GM12878 (cell line): Measurements from ENCODE around the gene NEGR1.

Source experiments
- BRCA1 ChIP-seq: IDR thresholded peaks from 2 replicates; pipeline ENCODE4 v1.6.1; 2011; ENCODE audit warnings: low read depth, low read length, improper control_type of control experiment
- CEBPB ChIP-seq, 2 experiments: fragments of 150-350 bp in 1 of 2; IDR thresholded peaks; 2 replicates each; pipeline ENCODE4 v1.6.1; 2012 to 2014; ENCODE audit warnings: low read depth in 2 of 2, low read length in 2 of 2, borderline replicate concordance in 1 of 2, inconsistent platforms in 1 of 2
- CREM ChIP-seq: IDR thresholded peaks from 2 replicates; pipeline ENCODE4 v1.6.1; 2014; ENCODE audit warnings: antibody characterized with exemption, low read depth
- CUX1 ChIP-seq: IDR thresholded peaks from 2 replicates; pipeline ENCODE4 v1.6.1; 2012; ENCODE audit warnings: improper control_type of control experiment, low read depth, low read length; ENCODE audit not compliant: insufficient replicate concordance
- EP300 ChIP-seq, 2 experiments: fragments of 150-350 bp in 1 of 2; IDR thresholded peaks; 2 replicates each; pipeline ENCODE4 v1.6.1; 2011 to 2012; ENCODE audit warnings: low read depth in 2 of 2, low read length in 2 of 2, borderline replicate concordance in 1 of 2, improper control_type of control experiment in 1 of 2, inconsistent platforms in 1 of 2; ENCODE audit not compliant: control insufficient read depth in 1 of 2
- EZH2 ChIP-seq: IDR thresholded peaks from 2 replicates; pipeline ENCODE4 v1.6.1; 2012; ENCODE audit warnings: low read depth, mild to moderate bottlenecking, control low read depth, inconsistent platforms, low read length, borderline replicate concordance; ENCODE audit not compliant: control insufficient read depth
- POLR2A ChIP-seq: IDR thresholded peaks from 2 replicates; pipeline ENCODE4 v1.6.1; 2011; ENCODE audit warnings: low read depth, mild to moderate bottlenecking, low read length
- RB1 ChIP-seq: fragments of 450-650 bp; formaldehyde crosslinking; IDR thresholded peaks from 2 replicates; pipeline ENCODE4 v1.6.1; 2017; ENCODE audit warnings: mild to moderate bottlenecking, borderline replicate concordance
- RCOR1 ChIP-seq: conservative IDR thresholded peaks from 2 replicates; pipeline ENCODE4 v1.6.1; 2012; ENCODE audit warnings: low read depth, low read length, improper control_type of control experiment
- SMC3 ChIP-seq: IDR thresholded peaks from 2 replicates; pipeline ENCODE4 v1.6.1; 2011; ENCODE audit warnings: low read length, improper control_type of control experiment, borderline replicate concordance
- SRF ChIP-seq, 2 experiments: IDR thresholded peaks; 2 replicates each; pipeline ENCODE4 v1.6.1; 2011; ENCODE audit warnings: low read depth in 2 of 2, low read length in 2 of 2, mild to moderate bottlenecking in 1 of 2, moderate library complexity in 1 of 2
- TF ChIP-seq, protein P1 (sequence below): fragments of 450-650 bp; IDR thresholded peaks from 2 replicates; pipeline ENCODE4 v1.6.1; 2014; ENCODE audit warnings: mild to moderate bottlenecking
- TF ChIP-seq, protein P2 (sequence below): IDR thresholded peaks from 2 replicates; pipeline ENCODE4 v1.6.1; 2012; ENCODE audit warnings: mild to moderate bottlenecking, low read depth, low read length

DNA sequence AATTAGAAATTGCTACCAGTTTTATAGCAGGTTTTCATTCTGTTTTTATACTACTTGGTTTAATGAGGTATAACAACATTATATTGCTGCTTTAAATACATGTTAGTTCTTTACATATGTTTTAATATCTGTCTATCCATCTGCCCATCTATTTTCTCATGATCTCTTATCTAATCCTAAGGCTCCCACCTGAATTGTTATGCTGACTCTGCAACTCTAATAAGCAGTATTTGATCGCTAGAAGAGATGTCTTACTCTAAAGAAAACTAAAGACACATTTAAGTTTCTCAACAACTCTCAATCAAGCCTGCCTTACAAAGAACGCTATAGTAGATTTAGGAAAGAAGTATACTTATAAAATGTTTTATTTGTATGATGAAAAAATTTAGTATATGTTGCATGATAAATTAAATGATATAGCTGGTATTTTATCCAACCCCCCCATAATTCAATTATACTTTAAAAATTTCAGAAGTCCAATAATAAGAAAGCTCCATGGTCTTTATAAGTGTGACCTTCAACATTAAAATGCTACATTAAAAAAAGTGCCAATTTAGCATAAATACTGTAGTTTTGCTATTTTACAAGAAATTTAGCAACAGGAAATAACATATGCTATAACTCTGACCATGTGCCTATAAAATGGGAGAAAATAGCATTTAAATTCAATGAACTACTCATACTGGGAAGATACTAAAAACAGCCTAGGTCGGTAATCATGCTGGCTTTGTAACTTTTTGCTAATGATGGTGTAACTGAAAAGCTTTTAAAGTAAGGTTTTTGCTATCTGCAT, 180.3 kb downstream of the NEGR1 start:
- TF ChIP-seq RCOR1, result no peak
- no peak for TF ChIP-seq CUX1
- no peak for TF ChIP-seq BRCA1
- TF ChIP-seq POLR2A, result no peak
- TF ChIP-seq EP300 (IDR thresholded peaks at IDR 0.05; ENCODE audit: borderline replicate concordance in 1 of 2, control insufficient read depth in 1 of 2, low read depth in 2 of 2, low read length in 2 of 2), result no peak
- no peak for TF ChIP-seq SMC3
- no peak for TF ChIP-seq RB1
- no peak for TF ChIP-seq EZH2
- no peak for TF ChIP-seq CEBPB (IDR thresholded peaks at IDR 0.05; ENCODE audit: borderline replicate concordance in 1 of 2, low read depth in 2 of 2, low read length in 2 of 2)
- no peak for TF ChIP-seq CREM
- TF ChIP-seq SRF (IDR thresholded peaks at IDR 0.05; ENCODE audit: low read depth in 2 of 2, low read length in 2 of 2), result no peak
- TF ChIP-seq, protein P1, sequence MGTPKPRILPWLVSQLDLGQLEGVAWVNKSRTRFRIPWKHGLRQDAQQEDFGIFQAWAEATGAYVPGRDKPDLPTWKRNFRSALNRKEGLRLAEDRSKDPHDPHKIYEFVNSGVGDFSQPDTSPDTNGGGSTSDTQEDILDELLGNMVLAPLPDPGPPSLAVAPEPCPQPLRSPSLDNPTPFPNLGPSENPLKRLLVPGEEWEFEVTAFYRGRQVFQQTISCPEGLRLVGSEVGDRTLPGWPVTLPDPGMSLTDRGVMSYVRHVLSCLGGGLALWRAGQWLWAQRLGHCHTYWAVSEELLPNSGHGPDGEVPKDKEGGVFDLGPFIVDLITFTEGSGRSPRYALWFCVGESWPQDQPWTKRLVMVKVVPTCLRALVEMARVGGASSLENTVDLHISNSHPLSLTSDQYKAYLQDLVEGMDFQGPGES, result no peak
- TF ChIP-seq, protein P2, sequence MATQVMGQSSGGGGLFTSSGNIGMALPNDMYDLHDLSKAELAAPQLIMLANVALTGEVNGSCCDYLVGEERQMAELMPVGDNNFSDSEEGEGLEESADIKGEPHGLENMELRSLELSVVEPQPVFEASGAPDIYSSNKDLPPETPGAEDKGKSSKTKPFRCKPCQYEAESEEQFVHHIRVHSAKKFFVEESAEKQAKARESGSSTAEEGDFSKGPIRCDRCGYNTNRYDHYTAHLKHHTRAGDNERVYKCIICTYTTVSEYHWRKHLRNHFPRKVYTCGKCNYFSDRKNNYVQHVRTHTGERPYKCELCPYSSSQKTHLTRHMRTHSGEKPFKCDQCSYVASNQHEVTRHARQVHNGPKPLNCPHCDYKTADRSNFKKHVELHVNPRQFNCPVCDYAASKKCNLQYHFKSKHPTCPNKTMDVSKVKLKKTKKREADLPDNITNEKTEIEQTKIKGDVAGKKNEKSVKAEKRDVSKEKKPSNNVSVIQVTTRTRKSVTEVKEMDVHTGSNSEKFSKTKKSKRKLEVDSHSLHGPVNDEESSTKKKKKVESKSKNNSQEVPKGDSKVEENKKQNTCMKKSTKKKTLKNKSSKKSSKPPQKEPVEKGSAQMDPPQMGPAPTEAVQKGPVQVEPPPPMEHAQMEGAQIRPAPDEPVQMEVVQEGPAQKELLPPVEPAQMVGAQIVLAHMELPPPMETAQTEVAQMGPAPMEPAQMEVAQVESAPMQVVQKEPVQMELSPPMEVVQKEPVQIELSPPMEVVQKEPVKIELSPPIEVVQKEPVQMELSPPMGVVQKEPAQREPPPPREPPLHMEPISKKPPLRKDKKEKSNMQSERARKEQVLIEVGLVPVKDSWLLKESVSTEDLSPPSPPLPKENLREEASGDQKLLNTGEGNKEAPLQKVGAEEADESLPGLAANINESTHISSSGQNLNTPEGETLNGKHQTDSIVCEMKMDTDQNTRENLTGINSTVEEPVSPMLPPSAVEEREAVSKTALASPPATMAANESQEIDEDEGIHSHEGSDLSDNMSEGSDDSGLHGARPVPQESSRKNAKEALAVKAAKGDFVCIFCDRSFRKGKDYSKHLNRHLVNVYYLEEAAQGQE, result no peak
